ENCODE results near the gene MACO1.
A peak's percentile ranks its signal among the peaks of the same experiment; 100 is the strongest.

MACO1 gene

GRCh38 chr1:25462732-25463131 is 32.0 kb downstream of the MACO1 start:
- H3K4me1 Mint-ChIP-seq: peaks cover 8% of the 10 kb centered on the region
- H3K27me3 Mint-ChIP-seq: no peaks in the 10 kb centered on the region
- peaks cover 44% of the 10 kb centered on the region for H3K36me3 Mint-ChIP-seq
- no peak overlapping the region for H3K4me3 Mint-ChIP-seq
- no peaks in the 10 kb centered on the region for H3K9me3 Mint-ChIP-seq
- ATAC-seq: no peak
- H3K27ac Mint-ChIP-seq: peak overlapping the region; percentile 28

GRCh38 chr1:25467193-25467592 is 36.5 kb downstream of the MACO1 start:
- Mint-ChIP-seq H3K4me1 (peaks cover 10% of the 10 kb centered on the region), H3K27me3 (no peaks in the 10 kb centered on the region), H3K36me3 (peaks cover 15% of the 10 kb centered on the region), H3K4me3 (no peak overlapping the region), H3K9me3 (no peaks in the 10 kb centered on the region), H3K27ac (no peak overlapping the region)
- no peak for ATAC-seq

GRCh38 chr1:25467616-25468015 is 36.9 kb downstream of the MACO1 start:
- H3K9me3 Mint-ChIP-seq: no peaks in the 10 kb centered on the region
- no peaks in the 10 kb centered on the region for H3K27me3 Mint-ChIP-seq
- H3K4me3 Mint-ChIP-seq: no peak overlapping the region
- ATAC-seq: no peak
- H3K27ac Mint-ChIP-seq: no peak overlapping the region
- peaks cover 14% of the 10 kb centered on the region for H3K4me1 Mint-ChIP-seq
- H3K36me3 Mint-ChIP-seq: peaks cover 15% of the 10 kb centered on the region

- peaks cover 13% of the 10 kb centered on the region for H3K36me3 Mint-ChIP-seq
- ATAC-seq: no peak
- no peak overlapping the region for H3K27ac Mint-ChIP-seq
- no peaks in the 10 kb centered on the region for H3K9me3 Mint-ChIP-seq
- H3K4me3 Mint-ChIP-seq: no peak overlapping the region
- no peaks in the 10 kb centered on the region for H3K27me3 Mint-ChIP-seq
- peaks cover 18% of the 10 kb centered on the region for H3K4me1 Mint-ChIP-seq
Observed at GRCh38 chr1:25468033-25468432, 37.3 kb downstream of the MACO1 start.

- no peak for ATAC-seq
- Mint-ChIP-seq H3K36me3 (peaks cover 9% of the 10 kb centered on the region), H3K27ac (no peak overlapping the region), H3K27me3 (no peaks in the 10 kb centered on the region), H3K4me1 (peaks cover 30% of the 10 kb centered on the region), H3K9me3 (no peaks in the 10 kb centered on the region), H3K4me3 (no peak overlapping the region)
Observed at GRCh38 chr1:25469177-25469576, 38.5 kb downstream of the MACO1 start.

GRCh38 chr1:25472471-25472870 is 41.8 kb downstream of the MACO1 start:
- Mint-ChIP-seq H3K4me1 (peaks cover 38% of the 10 kb centered on the region), H3K27ac (peak overlapping the region; percentile 71), H3K27me3 (no peaks in the 10 kb centered on the region), H3K9me3 (no peaks in the 10 kb centered on the region), H3K36me3 (peaks cover 5% of the 10 kb centered on the region), H3K4me3 (no peak overlapping the region)
- peak; percentile 73 for ATAC-seq

- Mint-ChIP-seq H3K4me3 (no peak overlapping the region), H3K27me3 (no peaks in the 10 kb centered on the region), H3K4me1 (peaks cover 38% of the 10 kb centered on the region), H3K36me3 (peaks cover 5% of the 10 kb centered on the region), H3K9me3 (no peaks in the 10 kb centered on the region), H3K27ac (peak overlapping the region; percentile 48)
- ATAC-seq: no peak
Observed at GRCh38 chr1:25473653-25474225, 43.0 kb downstream of the MACO1 start.

GRCh38 chr1:25474439-25475047 is 43.8 kb downstream of the MACO1 start:
- H3K9me3 Mint-ChIP-seq: no peaks in the 10 kb centered on the region
- H3K36me3 Mint-ChIP-seq: peaks cover 5% of the 10 kb centered on the region
- H3K4me3 Mint-ChIP-seq: no peak overlapping the region
- no peak for ATAC-seq
- peak overlapping the region; percentile 48 for H3K27ac Mint-ChIP-seq
- H3K27me3 Mint-ChIP-seq: no peaks in the 10 kb centered on the region
- H3K4me1 Mint-ChIP-seq: peaks cover 38% of the 10 kb centered on the region

GRCh38 chr1:25476186-25477097 is 45.7 kb downstream of the MACO1 start:
- H3K4me1 Mint-ChIP-seq: peaks cover 39% of the 10 kb centered on the region
- H3K27ac Mint-ChIP-seq: peak overlapping the region; percentile 31
- peaks cover 5% of the 10 kb centered on the region for H3K36me3 Mint-ChIP-seq
- ATAC-seq: no peak
- no peaks in the 10 kb centered on the region for H3K27me3 Mint-ChIP-seq
- no peaks in the 10 kb centered on the region for H3K9me3 Mint-ChIP-seq
- H3K4me3 Mint-ChIP-seq: no peak overlapping the region

GRCh38 chr1:25477448-25478034 is 46.8 kb downstream of the MACO1 start:
- H3K27ac Mint-ChIP-seq: peak overlapping the region; percentile 31
- peak; percentile 55 for ATAC-seq
- no peaks in the 10 kb centered on the region for H3K9me3 Mint-ChIP-seq
- no peak overlapping the region for H3K4me3 Mint-ChIP-seq
- peaks cover 10% of the 10 kb centered on the region for H3K36me3 Mint-ChIP-seq
- H3K4me1 Mint-ChIP-seq: peaks cover 38% of the 10 kb centered on the region
- no peaks in the 10 kb centered on the region for H3K27me3 Mint-ChIP-seq

GRCh38 chr1:25478633-25479032 is 47.9 kb downstream of the MACO1 start:
- H3K4me3 Mint-ChIP-seq: no peak overlapping the region
- H3K4me1 Mint-ChIP-seq: peaks cover 27% of the 10 kb centered on the region
- H3K27me3 Mint-ChIP-seq: no peaks in the 10 kb centered on the region
- ATAC-seq: no peak
- H3K27ac Mint-ChIP-seq: no peak overlapping the region
- peaks cover 11% of the 10 kb centered on the region for H3K36me3 Mint-ChIP-seq
- no peaks in the 10 kb centered on the region for H3K9me3 Mint-ChIP-seq

- ATAC-seq: no peak
- Mint-ChIP-seq H3K9me3 (no peaks in the 10 kb centered on the region), H3K27me3 (no peaks in the 10 kb centered on the region), H3K36me3 (peaks cover 18% of the 10 kb centered on the region), H3K4me1 (peaks cover 19% of the 10 kb centered on the region), H3K27ac (no peak overlapping the region), H3K4me3 (no peak overlapping the region)
Observed at GRCh38 chr1:25481625-25482024, 50.9 kb downstream of the MACO1 start.

- H3K27ac Mint-ChIP-seq: no peak overlapping the region
- no peaks in the 10 kb centered on the region for H3K27me3 Mint-ChIP-seq
- ATAC-seq: no peak
- no peak overlapping the region for H3K4me3 Mint-ChIP-seq
- peaks cover 13% of the 10 kb centered on the region for H3K4me1 Mint-ChIP-seq
- H3K36me3 Mint-ChIP-seq: peaks cover 18% of the 10 kb centered on the region
- H3K9me3 Mint-ChIP-seq: no peaks in the 10 kb centered on the region
Observed at GRCh38 chr1:25482211-25482610, 51.5 kb downstream of the MACO1 start.

GRCh38 chr1:25484096-25484495 is 53.4 kb downstream of the MACO1 start:
- Mint-ChIP-seq H3K36me3 (peaks cover 22% of the 10 kb centered on the region), H3K4me3 (no peak overlapping the region), H3K27me3 (no peaks in the 10 kb centered on the region), H3K4me1 (peaks cover 12% of the 10 kb centered on the region), H3K27ac (no peak overlapping the region), H3K9me3 (no peaks in the 10 kb centered on the region)
- ATAC-seq: no peak

- H3K4me1 Mint-ChIP-seq: peaks cover 12% of the 10 kb centered on the region
- H3K27ac Mint-ChIP-seq: peak overlapping the region; percentile 52
- no peak for ATAC-seq
- H3K36me3 Mint-ChIP-seq: peaks cover 26% of the 10 kb centered on the region
- H3K9me3 Mint-ChIP-seq: no peaks in the 10 kb centered on the region
- no peaks in the 10 kb centered on the region for H3K27me3 Mint-ChIP-seq
- H3K4me3 Mint-ChIP-seq: no peak overlapping the region
Observed at GRCh38 chr1:25484533-25484932, 53.8 kb downstream of the MACO1 start.

All from stimulated activated memory B cell treated with anti-CD40 and anti-IgM and Interleukin-4, amounts not matched to agents 10 μg/mL and 1 μg/mL and 100 μg/mL, for 72 hours (primary cell).